Epithelial cell of esophagus (primary cell): ENCODE measurements around the gene AP5Z1.

Experiments
- DNase-seq: peaks from one replicate; pipeline ENCODE4 v3.0.0; 2010; ENCODE audit warnings: low read depth
- H3K4me3 ChIP-seq: 2 replicates; pipeline ENCODE4 v1.5.1; 2011; ENCODE audit warnings: mild to moderate bottlenecking, low read length, control low read depth
- TF ChIP-seq, protein P1 (sequence below): IDR thresholded peaks from 2 replicates; pipeline ENCODE4 v1.5.1; 2011; ENCODE audit warnings: low read depth, mild to moderate bottlenecking, low read length, control low read depth, inconsistent platforms; ENCODE audit not compliant: insufficient read depth; ENCODE audit errors: missing control alignments

Gene AP5Z1

DNA sequence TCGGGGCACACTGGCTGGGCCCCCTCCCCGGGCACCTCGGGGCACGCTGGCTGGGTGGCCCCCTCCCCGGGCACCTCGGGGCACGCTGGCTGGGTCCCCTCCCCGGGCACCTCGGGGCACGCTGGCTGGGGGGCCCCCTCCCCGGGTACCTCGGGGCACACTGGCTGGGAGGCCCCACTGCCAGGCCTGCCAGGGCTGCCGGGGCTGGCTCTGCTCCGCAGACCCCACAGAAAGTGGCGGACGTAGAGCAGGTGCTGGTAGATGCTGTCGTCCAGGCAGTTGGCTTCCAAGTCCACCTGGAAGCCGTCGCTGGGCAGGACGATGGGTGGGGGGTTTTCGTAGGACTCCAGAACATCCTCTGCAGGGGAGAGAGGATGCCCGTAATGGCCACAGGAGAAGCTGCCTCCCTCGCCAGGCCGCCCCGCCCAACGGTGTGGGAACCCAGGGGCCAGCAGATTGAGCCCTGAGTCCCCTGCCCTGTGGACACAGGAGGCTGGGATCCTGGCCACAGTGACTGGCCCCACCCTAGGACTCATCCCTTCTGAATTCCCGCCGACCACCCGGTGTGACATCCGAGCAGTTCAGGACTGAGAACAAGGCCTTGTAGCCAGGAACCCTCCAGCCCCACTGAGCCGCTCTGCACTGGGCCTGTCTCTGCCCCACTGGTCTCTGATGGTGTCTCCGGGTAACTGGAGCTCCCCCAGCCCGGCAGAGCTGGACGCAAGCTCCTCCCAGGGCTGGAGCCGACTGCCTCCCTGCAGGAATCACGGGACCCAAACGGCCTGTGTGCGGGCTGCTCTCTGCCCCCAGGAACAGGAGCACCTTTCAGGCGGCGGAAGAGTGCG, 28.2 kb downstream of the AP5Z1 start:
- DNase-seq, result no peak
- H3K4me3 ChIP-seq, result no peak overlapping the region
- TF ChIP-seq, protein P1, sequence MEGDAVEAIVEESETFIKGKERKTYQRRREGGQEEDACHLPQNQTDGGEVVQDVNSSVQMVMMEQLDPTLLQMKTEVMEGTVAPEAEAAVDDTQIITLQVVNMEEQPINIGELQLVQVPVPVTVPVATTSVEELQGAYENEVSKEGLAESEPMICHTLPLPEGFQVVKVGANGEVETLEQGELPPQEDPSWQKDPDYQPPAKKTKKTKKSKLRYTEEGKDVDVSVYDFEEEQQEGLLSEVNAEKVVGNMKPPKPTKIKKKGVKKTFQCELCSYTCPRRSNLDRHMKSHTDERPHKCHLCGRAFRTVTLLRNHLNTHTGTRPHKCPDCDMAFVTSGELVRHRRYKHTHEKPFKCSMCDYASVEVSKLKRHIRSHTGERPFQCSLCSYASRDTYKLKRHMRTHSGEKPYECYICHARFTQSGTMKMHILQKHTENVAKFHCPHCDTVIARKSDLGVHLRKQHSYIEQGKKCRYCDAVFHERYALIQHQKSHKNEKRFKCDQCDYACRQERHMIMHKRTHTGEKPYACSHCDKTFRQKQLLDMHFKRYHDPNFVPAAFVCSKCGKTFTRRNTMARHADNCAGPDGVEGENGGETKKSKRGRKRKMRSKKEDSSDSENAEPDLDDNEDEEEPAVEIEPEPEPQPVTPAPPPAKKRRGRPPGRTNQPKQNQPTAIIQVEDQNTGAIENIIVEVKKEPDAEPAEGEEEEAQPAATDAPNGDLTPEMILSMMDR, result no peak

DNA sequence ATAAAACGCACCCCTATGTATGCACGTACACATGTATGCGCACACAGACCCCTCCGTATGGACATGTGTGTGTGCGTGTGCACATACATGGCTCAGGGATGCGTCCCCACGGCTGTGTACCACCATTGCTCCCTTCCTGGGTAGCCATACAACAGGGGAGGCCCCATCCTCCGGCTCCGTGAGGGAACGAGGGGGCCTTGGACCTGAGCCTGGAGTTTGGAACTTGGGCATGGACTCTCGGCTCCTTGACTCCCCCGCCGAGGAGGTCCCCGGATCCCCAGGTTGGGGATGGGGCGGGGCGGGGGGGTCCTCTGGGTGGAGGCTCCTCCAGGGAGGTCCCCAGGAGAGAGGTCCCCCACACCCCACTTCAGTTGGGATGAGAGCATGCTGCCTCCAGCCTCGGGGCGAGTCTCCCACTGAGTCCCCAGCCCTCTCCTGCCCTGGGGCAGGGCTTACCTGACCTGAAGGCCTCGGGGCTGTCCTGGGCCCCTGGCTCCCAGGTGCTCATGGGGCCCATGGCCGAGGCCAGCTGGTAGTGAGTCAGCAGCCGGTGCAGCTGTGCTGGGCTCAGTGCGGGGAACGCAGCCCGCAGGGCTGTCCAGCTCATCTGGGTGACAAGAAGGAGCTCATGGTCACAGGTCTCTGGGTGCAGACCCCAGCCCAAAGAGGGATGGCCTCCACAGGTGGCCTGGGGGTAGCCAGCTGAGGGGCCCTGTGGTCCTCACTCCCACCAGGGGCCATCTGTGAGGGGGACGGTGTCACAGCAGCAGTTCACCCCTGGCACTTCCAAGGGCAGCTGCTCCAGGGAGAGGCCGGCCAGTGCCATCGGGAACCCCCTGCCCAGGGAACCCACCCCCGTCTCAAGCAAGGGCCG, 29.9 kb downstream of the AP5Z1 start:
- TF ChIP-seq, protein P1, result no peak
- H3K4me3 ChIP-seq, result no peak overlapping the region
- DNase-seq, result no peak

DNA sequence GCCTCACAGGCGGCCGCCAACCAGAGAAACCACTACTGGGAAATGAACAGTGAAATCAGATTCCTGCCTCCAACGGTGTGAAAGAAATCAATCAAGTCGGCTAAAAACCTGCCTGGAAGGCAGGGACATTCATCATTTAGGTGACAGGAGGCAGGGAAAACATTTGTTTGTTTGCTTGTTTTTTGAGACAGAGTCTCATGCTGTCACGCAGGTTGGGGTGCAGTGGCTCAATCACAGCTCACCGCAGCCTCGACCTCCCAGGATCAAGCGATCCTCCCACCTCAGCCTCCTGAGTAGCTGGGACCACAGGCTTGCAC, 30.5 kb downstream of the AP5Z1 start:
- DNase-seq, result no peak
- no peak overlapping the region for H3K4me3 ChIP-seq
- TF ChIP-seq, protein P1, result no peak

DNA sequence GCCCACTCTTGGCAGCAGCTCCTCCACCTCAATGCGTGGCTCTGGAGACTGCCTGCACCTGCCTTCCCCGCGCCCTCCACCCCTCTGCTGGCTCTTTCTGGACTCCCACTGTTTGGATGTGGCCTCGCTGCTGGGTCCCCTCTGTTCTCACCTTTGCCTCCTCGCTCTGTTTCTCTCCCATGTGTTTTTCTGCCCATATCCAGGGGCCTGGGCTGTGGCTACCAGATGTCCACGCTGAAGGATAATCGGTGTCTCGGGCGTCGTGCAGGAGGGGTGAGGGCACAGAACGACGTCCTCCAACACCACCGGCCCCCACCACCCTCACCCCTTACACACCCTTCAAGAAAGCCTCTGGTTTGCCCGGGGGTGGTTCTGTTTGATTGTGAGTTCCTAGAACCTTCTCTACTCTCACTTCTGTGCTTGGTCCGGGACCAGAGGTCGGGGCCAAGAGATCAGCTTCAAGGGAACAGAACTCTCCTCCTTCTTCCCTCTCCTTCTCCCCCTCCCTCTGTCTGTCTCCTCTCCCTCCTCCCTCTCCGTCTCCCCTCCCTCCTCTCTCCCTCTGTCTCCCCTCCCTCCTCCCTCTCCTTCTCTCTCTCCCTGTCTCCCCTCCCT, 31.7 kb downstream of the AP5Z1 start:
- no peak overlapping the region for H3K4me3 ChIP-seq
- no peak for DNase-seq
- TF ChIP-seq, protein P1, result no peak

- no peak overlapping the region for H3K4me3 ChIP-seq
- no peak for DNase-seq
- TF ChIP-seq, protein P1, result no peak
These were observed 32.2 kb downstream of the AP5Z1 start for GRCh38 chr7:4807598-4808016.

DNA sequence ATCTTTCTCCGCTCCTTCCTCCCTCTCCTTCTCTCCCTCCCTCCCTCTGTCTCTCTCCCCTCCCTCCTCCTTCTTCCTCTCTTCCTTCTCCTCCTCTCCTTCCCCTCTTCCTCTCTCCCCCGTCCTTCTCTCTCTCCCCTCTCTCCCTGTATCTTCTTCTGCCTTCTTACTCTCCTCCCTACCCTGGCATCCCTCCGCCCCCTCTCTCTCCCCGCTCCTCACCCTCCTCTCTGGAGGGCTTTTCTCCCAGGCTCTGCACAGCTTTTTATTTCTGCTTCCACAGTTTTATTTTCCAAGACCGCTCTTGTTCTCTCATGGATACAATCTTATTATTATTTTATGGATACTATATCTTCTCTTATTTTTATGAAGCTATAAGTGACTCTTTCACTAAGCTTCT, 32.6 kb downstream of the AP5Z1 start:
- TF ChIP-seq, protein P1, result no peak

More for the DNA sequence above, 32.6 kb downstream of the AP5Z1 start:
- no peak for DNase-seq
- no peak overlapping the region for H3K4me3 ChIP-seq
